Spinal cord (tissue), 10 donors: ENCODE results near the gene CFAP92. TPM values are rescaled to one million over a fixed set of nuclear protein-coding genes. Genes with fewer than 3 reads are reported as not detected.

Source experiments
- DNase-seq, 6 donors: peaks; one replicate each; pipeline versions ENCODE4 v3.0.0 to v3.0.0-alpha.2; 2013 to 2015; ENCODE audit warnings: low spot score in 6 of 6, low read depth in 4 of 6
- H3K27ac ChIP-seq: one replicate; pipeline ENCODE4 v1.5.1; 2013; ENCODE audit warnings: low read depth, low read length, control low read depth
- H3K27me3 ChIP-seq: one replicate; pipeline ENCODE4 v1.6.1; 2013; ENCODE audit warnings: low read length; ENCODE audit not compliant: control insufficient read depth, insufficient read depth
- H3K36me3 ChIP-seq: one replicate; pipeline ENCODE4 v1.6.1; 2013; ENCODE audit warnings: low read length; ENCODE audit not compliant: control insufficient read depth, insufficient read depth
- H3K4me1 ChIP-seq: one replicate; pipeline ENCODE4 v1.6.1; 2013; ENCODE audit warnings: low read length; ENCODE audit not compliant: control insufficient read depth, insufficient read depth
- H3K4me3 ChIP-seq: one replicate; pipeline ENCODE4 v1.5.1; 2013; ENCODE audit warnings: low read depth, low read length, control low read depth
- H3K9me3 ChIP-seq: one replicate; pipeline ENCODE4 v1.6.1; 2013; ENCODE audit warnings: low read length; ENCODE audit not compliant: control insufficient read depth, insufficient read depth
- WGBS: methylation state at CpG from one replicate; pipeline ENCODE4 v1.1.5; 2013; ENCODE audit warnings: missing lambda C conversion rate; ENCODE audit not compliant: insufficient coverage; 5-methylcytosine and 5-hydroxymethylcytosine counted together
- polyA plus RNA-seq, 2 donors: library from polyadenylated mRNA; unstranded; fragments of 120-200 nt; gene quantifications; one replicate each; pipeline ENCODE4 v1.2.1, GENCODE V29; 2013; ENCODE audit not compliant: insufficient read length in 2 of 2
- total RNA-seq, 2 donors: library from RNA; depleted of rRNA in 1 of 2; stranded (reverse); fragments of 120-200 nt in 1 of 2; fragments of >200 nt in 1 of 2; gene quantifications; one replicate each; pipeline versions ENCODE4 v1.2.3 to v1.2.4, GENCODE V29; 2013 to 2014
- donor health status: healthy.

Gene CFAP92
- total and polyA plus RNA-seq, 4 donors, result 1.1 to 4.5 (median 3.7) TPM

- no peak for DNase-seq
- no peak overlapping the region for H3K27ac ChIP-seq
- no peaks in the 10 kb centered on the region for H3K27me3 ChIP-seq
- H3K9me3 ChIP-seq, result no peaks in the 10 kb centered on the region
- WGBS, result 89% methylated on average over 14 of the region's 15 CpGs
- peaks cover 98% of the 10 kb centered on the region for H3K36me3 ChIP-seq
- no peak overlapping the region for H3K4me3 ChIP-seq
- H3K4me1 ChIP-seq, result no peaks in the 10 kb centered on the region
These were observed 86.0 kb downstream of the CFAP92 start for GRCh38 chr3:128907706-128908445.

GRCh38 chr3:128906804-128907525 lies 86.9 kb downstream of the CFAP92 start:
- 63% methylated on average over 7 of the region's 7 CpGs for WGBS
- Histone ChIP-seq H3K27ac (no peak overlapping the region), H3K27me3 (no peaks in the 10 kb centered on the region), H3K36me3 (peaks cover 98% of the 10 kb centered on the region), H3K4me1 (no peaks in the 10 kb centered on the region), H3K9me3 (no peaks in the 10 kb centered on the region), H3K4me3 (no peak overlapping the region)
- DNase-seq, result no peak

GRCh38 chr3:128906031-128906803 lies 87.7 kb downstream of the CFAP92 start:
- no peak for DNase-seq
- H3K27me3 ChIP-seq, result no peaks in the 10 kb centered on the region
- H3K36me3 ChIP-seq, result peaks cover 93% of the 10 kb centered on the region
- H3K9me3 ChIP-seq, result no peaks in the 10 kb centered on the region
- no peak overlapping the region for H3K27ac ChIP-seq
- 94% methylated on average over 25 of the region's 25 CpGs for WGBS
- no peak overlapping the region for H3K4me3 ChIP-seq
- H3K4me1 ChIP-seq, result no peaks in the 10 kb centered on the region

GRCh38 chr3:128903501-128903900 lies 90.4 kb downstream of the CFAP92 start:
- no peak for DNase-seq
- Histone ChIP-seq H3K4me1 (no peaks in the 10 kb centered on the region), H3K27ac (no peak overlapping the region), H3K27me3 (no peaks in the 10 kb centered on the region), H3K9me3 (no peaks in the 10 kb centered on the region), H3K36me3 (peaks cover 90% of the 10 kb centered on the region), H3K4me3 (no peak overlapping the region)
- 98% methylated on average over 8 of the region's 12 CpGs for WGBS

- H3K4me3 ChIP-seq, result no peak overlapping the region
- WGBS, result 94% methylated on average over 5 of the region's 9 CpGs
- peaks cover 90% of the 10 kb centered on the region for H3K36me3 ChIP-seq
- DNase-seq, result no peak
- no peak overlapping the region for H3K27ac ChIP-seq
- H3K9me3 ChIP-seq, result no peaks in the 10 kb centered on the region
- no peaks in the 10 kb centered on the region for H3K27me3 ChIP-seq
- no peaks in the 10 kb centered on the region for H3K4me1 ChIP-seq
These were observed 91.5 kb downstream of the CFAP92 start for GRCh38 chr3:128902426-128902825.

- 79% methylated on average over 9 of the region's 11 CpGs for WGBS
- no peak overlapping the region for H3K27ac ChIP-seq
- peak in 1 of 6 donors; percentile 58 for DNase-seq
- H3K9me3 ChIP-seq, result no peaks in the 10 kb centered on the region
- no peaks in the 10 kb centered on the region for H3K4me1 ChIP-seq
- no peaks in the 10 kb centered on the region for H3K27me3 ChIP-seq
- H3K4me3 ChIP-seq, result no peak overlapping the region
- H3K36me3 ChIP-seq, result peaks cover 65% of the 10 kb centered on the region
These were observed 97.8 kb downstream of the CFAP92 start for GRCh38 chr3:128895843-128896697.

- no peaks in the 10 kb centered on the region for H3K27me3 ChIP-seq
- H3K4me1 ChIP-seq, result no peaks in the 10 kb centered on the region
- H3K36me3 ChIP-seq, result peaks cover 21% of the 10 kb centered on the region
- no peak overlapping the region for H3K27ac ChIP-seq
- WGBS, result 90% methylated on average over 1 of the region's 7 CpGs
- DNase-seq, result no peak
- no peak overlapping the region for H3K4me3 ChIP-seq
- no peaks in the 10 kb centered on the region for H3K9me3 ChIP-seq
These were observed 104.6 kb downstream of the CFAP92 start for GRCh38 chr3:128889139-128889894.

- no CpG with 5 or more reads among the region's 1 CpG for WGBS
- peaks cover 8% of the 10 kb centered on the region for H3K4me1 ChIP-seq
These were observed 108.9 kb downstream of the CFAP92 start for GRCh38 chr3:128884992-128885391.

More at GRCh38 chr3:128884992-128885391, 108.9 kb downstream of the CFAP92 start:
- Histone ChIP-seq H3K4me3 (no peak overlapping the region), H3K27ac (no peak overlapping the region), H3K36me3 (peaks cover 25% of the 10 kb centered on the region), H3K27me3 (no peaks in the 10 kb centered on the region), H3K9me3 (no peaks in the 10 kb centered on the region)
- DNase-seq, result no peak
